ENCODE data around the gene LAMC2.

The LAMC2 gene

GRCh38 chr1:183274836-183275235, 88.8 kb downstream of the LAMC2 start:
- no peaks in the 10 kb centered on the region; the same call in 1 of the 2 replicates for H3K36me3 ChIP-seq (ENCODE audit: control insufficient read depth, insufficient read depth, low read length)
- H3K4me3 ChIP-seq (ENCODE audit: low read length): no peak overlapping the region
- H3K27me3 ChIP-seq (ENCODE audit: control insufficient read depth, insufficient read depth, low read length): no peaks in the 10 kb centered on the region
- WGBS (ENCODE audit: insufficient coverage, insufficient read length): no CpG with 5 or more reads among the region's 3 CpGs
- no peak overlapping the region for H3K27ac ChIP-seq (ENCODE audit: low read length)
- DNase-seq (ENCODE audit: low read depth, low spot score): no peak
- H3K9me3 ChIP-seq (ENCODE audit: control insufficient read depth, insufficient read depth, low read length): no peaks in the 10 kb centered on the region
- H3K4me1 ChIP-seq (ENCODE audit: control insufficient read depth, insufficient read depth, low read length): peaks cover 5% of the 10 kb centered on the region

- peaks cover 5% of the 10 kb centered on the region for H3K4me1 ChIP-seq (ENCODE audit: control insufficient read depth, insufficient read depth, low read length)
- H3K27ac ChIP-seq (ENCODE audit: low read length): no peak overlapping the region
- no peak overlapping the region for H3K4me3 ChIP-seq (ENCODE audit: low read length)
- no peak for DNase-seq (ENCODE audit: low read depth, low spot score)
- H3K36me3 ChIP-seq (ENCODE audit: control insufficient read depth, insufficient read depth, low read length): no peaks in the 10 kb centered on the region; the same call in 1 of the 2 replicates
- WGBS (ENCODE audit: insufficient coverage, insufficient read length): no CpG with 5 or more reads among the region's 3 CpGs
- H3K27me3 ChIP-seq (ENCODE audit: control insufficient read depth, insufficient read depth, low read length): no peaks in the 10 kb centered on the region
- no peaks in the 10 kb centered on the region for H3K9me3 ChIP-seq (ENCODE audit: control insufficient read depth, insufficient read depth, low read length)
These were observed 89.3 kb downstream of the LAMC2 start for GRCh38 chr1:183275322-183275721.

GRCh38 chr1:183276386-183277080, 90.5 kb downstream of the LAMC2 start:
- Histone ChIP-seq H3K27ac (ENCODE audit: low read length) (no peak overlapping the region), H3K4me1 (ENCODE audit: control insufficient read depth, insufficient read depth, low read length) (peaks cover 5% of the 10 kb centered on the region)
- no CpG with 5 or more reads among the region's 9 CpGs for WGBS (ENCODE audit: insufficient coverage, insufficient read length)

GRCh38 chr1:183277821-183278738, 92.0 kb downstream of the LAMC2 start:
- 100% methylated on average over 2 of the region's 7 CpGs for WGBS (ENCODE audit: insufficient coverage, insufficient read length)
- DNase-seq (ENCODE audit: low read depth, low spot score): no peak
- Histone ChIP-seq H3K4me3 (ENCODE audit: low read length) (no peak overlapping the region), H3K27ac (ENCODE audit: low read length) (no peak overlapping the region), H3K36me3 (ENCODE audit: control insufficient read depth, insufficient read depth, low read length) (no peaks in the 10 kb centered on the region), H3K4me1 (ENCODE audit: control insufficient read depth, insufficient read depth, low read length) (peaks cover 5% of the 10 kb centered on the region), H3K27me3 (ENCODE audit: control insufficient read depth, insufficient read depth, low read length) (no peaks in the 10 kb centered on the region), H3K9me3 (ENCODE audit: control insufficient read depth, insufficient read depth, low read length) (no peaks in the 10 kb centered on the region)

More at GRCh38 chr1:183276386-183277080, 90.5 kb downstream of the LAMC2 start:
- no peak for DNase-seq (ENCODE audit: low read depth, low spot score)
- Histone ChIP-seq H3K27me3 (ENCODE audit: control insufficient read depth, insufficient read depth, low read length) (no peaks in the 10 kb centered on the region), H3K9me3 (ENCODE audit: control insufficient read depth, insufficient read depth, low read length) (no peaks in the 10 kb centered on the region), H3K4me3 (ENCODE audit: low read length) (no peak overlapping the region), H3K36me3 (ENCODE audit: control insufficient read depth, insufficient read depth, low read length) (no peaks in the 10 kb centered on the region; the same call in 1 of the 2 replicates)

- Histone ChIP-seq H3K4me3 (ENCODE audit: low read length) (no peak overlapping the region), H3K27me3 (ENCODE audit: control insufficient read depth, insufficient read depth, low read length) (no peaks in the 10 kb centered on the region), H3K27ac (ENCODE audit: low read length) (no peak overlapping the region), H3K9me3 (ENCODE audit: control insufficient read depth, insufficient read depth, low read length) (no peaks in the 10 kb centered on the region), H3K4me1 (ENCODE audit: control insufficient read depth, insufficient read depth, low read length) (peaks cover 5% of the 10 kb centered on the region), H3K36me3 (ENCODE audit: control insufficient read depth, insufficient read depth, low read length) (no peaks in the 10 kb centered on the region)
- WGBS (ENCODE audit: insufficient coverage, insufficient read length): no CpG with 5 or more reads among the region's 12 CpGs
- DNase-seq (ENCODE audit: low read depth, low spot score): no peak
These were observed 92.9 kb downstream of the LAMC2 start for GRCh38 chr1:183278739-183279591.

- DNase-seq (ENCODE audit: low read depth, low spot score): no peak
- H3K4me1 ChIP-seq (ENCODE audit: control insufficient read depth, insufficient read depth, low read length): peaks cover 5% of the 10 kb centered on the region
- H3K4me3 ChIP-seq (ENCODE audit: low read length): no peak overlapping the region
- no peaks in the 10 kb centered on the region for H3K36me3 ChIP-seq (ENCODE audit: control insufficient read depth, insufficient read depth, low read length)
- H3K27me3 ChIP-seq (ENCODE audit: control insufficient read depth, insufficient read depth, low read length): no peaks in the 10 kb centered on the region
- no peak overlapping the region for H3K27ac ChIP-seq (ENCODE audit: low read length)
- no peaks in the 10 kb centered on the region for H3K9me3 ChIP-seq (ENCODE audit: control insufficient read depth, insufficient read depth, low read length)
- WGBS (ENCODE audit: insufficient coverage, insufficient read length): no CpG with 5 or more reads among the region's 6 CpGs
These were observed 93.8 kb downstream of the LAMC2 start for GRCh38 chr1:183279835-183280234.

- DNase-seq (ENCODE audit: low read depth, low spot score): no peak
- Histone ChIP-seq H3K4me3 (ENCODE audit: low read length) (no peak overlapping the region), H3K27ac (ENCODE audit: low read length) (no peak overlapping the region), H3K4me1 (ENCODE audit: control insufficient read depth, insufficient read depth, low read length) (peaks cover 5% of the 10 kb centered on the region), H3K36me3 (ENCODE audit: control insufficient read depth, insufficient read depth, low read length) (no peaks in the 10 kb centered on the region), H3K27me3 (ENCODE audit: control insufficient read depth, insufficient read depth, low read length) (no peaks in the 10 kb centered on the region), H3K9me3 (ENCODE audit: control insufficient read depth, insufficient read depth, low read length) (no peaks in the 10 kb centered on the region)
- WGBS (ENCODE audit: insufficient coverage, insufficient read length): no CpG with 5 or more reads among the region's 2 CpGs
These were observed 95.0 kb downstream of the LAMC2 start for GRCh38 chr1:183281039-183281438.

- no CpG with 5 or more reads among the region's 12 CpGs for WGBS (ENCODE audit: insufficient coverage, insufficient read length)
- Histone ChIP-seq H3K27ac (ENCODE audit: low read length) (no peak overlapping the region), H3K36me3 (ENCODE audit: control insufficient read depth, insufficient read depth, low read length) (no peaks in the 10 kb centered on the region), H3K4me1 (ENCODE audit: control insufficient read depth, insufficient read depth, low read length) (peaks cover 5% of the 10 kb centered on the region), H3K9me3 (ENCODE audit: control insufficient read depth, insufficient read depth, low read length) (no peaks in the 10 kb centered on the region), H3K27me3 (ENCODE audit: control insufficient read depth, insufficient read depth, low read length) (no peaks in the 10 kb centered on the region), H3K4me3 (ENCODE audit: low read length) (no peak overlapping the region)
- peak; percentile 84 for DNase-seq (ENCODE audit: low read depth, low spot score)
These were observed 95.6 kb downstream of the LAMC2 start for GRCh38 chr1:183281553-183282091.

- no peak overlapping the region for H3K4me3 ChIP-seq (ENCODE audit: low read length)
- no peak for DNase-seq (ENCODE audit: low read depth, low spot score)
- WGBS (ENCODE audit: insufficient coverage, insufficient read length): no CpG with 5 or more reads among the region's 9 CpGs
- H3K27me3 ChIP-seq (ENCODE audit: control insufficient read depth, insufficient read depth, low read length): no peaks in the 10 kb centered on the region
- H3K27ac ChIP-seq (ENCODE audit: low read length): no peak overlapping the region
- H3K36me3 ChIP-seq (ENCODE audit: control insufficient read depth, insufficient read depth, low read length): no peaks in the 10 kb centered on the region
- peaks cover 5% of the 10 kb centered on the region for H3K4me1 ChIP-seq (ENCODE audit: control insufficient read depth, insufficient read depth, low read length)
- H3K9me3 ChIP-seq (ENCODE audit: control insufficient read depth, insufficient read depth, low read length): no peaks in the 10 kb centered on the region
These were observed 96.2 kb downstream of the LAMC2 start for GRCh38 chr1:183282101-183282855.
